OCI-LY7 (cell line): Measurements from ENCODE around the gene C12orf57.

Experiments
- EZH2phosphoT487 ChIP-seq: fragments of 200-600 bp; sonication (generic); IDR thresholded peaks from 2 replicates; pipeline ENCODE4 v1.6.1; 2018; ENCODE audit warnings: low read depth, borderline replicate concordance, mild to moderate bottlenecking, mixed run types, antibody characterized with exemption, low read length, moderate library complexity, mixed read lengths
- TF ChIP-seq, protein P1 (sequence below): fragments of 200-600 bp; sonication (generic); conservative IDR thresholded peaks from 2 replicates; pipeline ENCODE4 v1.5.1; 2014; ENCODE audit warnings: mild to moderate bottlenecking, antibody characterized with exemption, low read length, moderate library complexity, mixed read lengths

DNA sequence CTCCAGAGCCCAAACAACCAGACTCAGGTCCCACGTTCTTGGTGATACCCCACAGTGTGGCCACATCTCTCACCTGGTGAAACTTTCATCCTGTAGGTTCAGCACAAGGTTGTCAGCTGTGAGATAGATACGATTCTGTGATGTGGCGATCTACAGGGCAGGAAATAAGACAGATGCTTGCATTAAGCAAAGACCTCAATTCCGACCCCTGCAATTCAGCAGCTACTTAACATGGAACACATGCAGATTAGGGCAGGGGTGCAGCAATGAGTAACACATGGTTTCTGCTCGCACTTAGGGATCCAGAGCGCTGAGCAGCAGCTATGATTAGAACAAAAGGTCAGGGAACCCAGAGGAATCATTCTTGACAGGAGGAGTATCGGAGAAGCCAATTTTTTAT is 22.5 kb downstream of the C12orf57 start:
- TF ChIP-seq, protein P1, sequence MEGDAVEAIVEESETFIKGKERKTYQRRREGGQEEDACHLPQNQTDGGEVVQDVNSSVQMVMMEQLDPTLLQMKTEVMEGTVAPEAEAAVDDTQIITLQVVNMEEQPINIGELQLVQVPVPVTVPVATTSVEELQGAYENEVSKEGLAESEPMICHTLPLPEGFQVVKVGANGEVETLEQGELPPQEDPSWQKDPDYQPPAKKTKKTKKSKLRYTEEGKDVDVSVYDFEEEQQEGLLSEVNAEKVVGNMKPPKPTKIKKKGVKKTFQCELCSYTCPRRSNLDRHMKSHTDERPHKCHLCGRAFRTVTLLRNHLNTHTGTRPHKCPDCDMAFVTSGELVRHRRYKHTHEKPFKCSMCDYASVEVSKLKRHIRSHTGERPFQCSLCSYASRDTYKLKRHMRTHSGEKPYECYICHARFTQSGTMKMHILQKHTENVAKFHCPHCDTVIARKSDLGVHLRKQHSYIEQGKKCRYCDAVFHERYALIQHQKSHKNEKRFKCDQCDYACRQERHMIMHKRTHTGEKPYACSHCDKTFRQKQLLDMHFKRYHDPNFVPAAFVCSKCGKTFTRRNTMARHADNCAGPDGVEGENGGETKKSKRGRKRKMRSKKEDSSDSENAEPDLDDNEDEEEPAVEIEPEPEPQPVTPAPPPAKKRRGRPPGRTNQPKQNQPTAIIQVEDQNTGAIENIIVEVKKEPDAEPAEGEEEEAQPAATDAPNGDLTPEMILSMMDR: no peak
- TF ChIP-seq EZH2phosphoT487: no peak
